Prostate gland (tissue), 2 donors: ENCODE data around the gene DMXL2. TPM values are rescaled to one million over a fixed set of nuclear protein-coding genes. Genes with fewer than 3 reads are reported as not detected.

Source experiments
- DNase-seq: peaks from one replicate; pipeline ENCODE4 v3.0.0-alpha.2; 2019; ENCODE audit warnings: low spot score
- H3K27ac ChIP-seq, 2 donors: fragments of 200-600 bp; sonication (generic); 2 replicates each; pipeline ENCODE4 v1.5.1; 2017 to 2019
- H3K27me3 ChIP-seq: fragments of 200-600 bp; sonication (generic); replicated peaks from 2 replicates; pipeline ENCODE4 v1.5.1; 2019; ENCODE audit not compliant: insufficient read depth
- H3K36me3 ChIP-seq, 2 donors: fragments of 200-600 bp; sonication (generic); 1 replicate in 1 of 2; 2 replicates in 1 of 2; pipeline versions ENCODE4 v1.5.1 to v1.8.1; 2017 to 2019
- H3K4me1 ChIP-seq: fragments of 200-600 bp; sonication (generic); replicated peaks from 2 replicates; pipeline ENCODE4 v1.5.1; 2019
- H3K4me3 ChIP-seq, 2 donors: fragments of 200-600 bp; sonication (generic); 2 replicates each; pipeline ENCODE4 v1.5.1; 2017 to 2019
- H3K9me3 ChIP-seq: fragments of 200-600 bp; sonication (generic); 2 replicates; pipeline ENCODE4 v1.5.1; 2017
- CTCF ChIP-seq, 4 experiments: fragments of 200-600 bp in 2 of 4; fragments of 450-650 bp in 2 of 4; sonication (generic) in 2 of 4; IDR thresholded peaks; 1 replicate in 3 of 4; 2 replicates in 1 of 4; pipeline ENCODE4 v1.5.1; 2016 to 2019; ENCODE audit warnings: antibody characterized with exemption in 4 of 4, mild to moderate bottlenecking in 2 of 4, moderate library complexity in 2 of 4
- POLR2A ChIP-seq: fragments of 450-650 bp; IDR thresholded peaks from one replicate; pipeline ENCODE4 v1.6.1; 2016; ENCODE audit warnings: antibody characterized with exemption, mild to moderate bottlenecking
- POLR2AphosphoS5 ChIP-seq: sonication (generic); formaldehyde crosslinking; IDR thresholded peaks from one replicate; pipeline ENCODE4 v1.6.1; 2017; ENCODE audit warnings: antibody characterized with exemption
- WGBS: methylation state at CpG from one replicate; pipeline ENCODE4 v1.1.5; 2018; 5-methylcytosine and 5-hydroxymethylcytosine counted together
- intact Hi-C: fragments of 100-400 bp; cut with DNase I; formaldehyde crosslinking; loops from one replicate; pipeline ENCODE4 v1.14.2; 2022
- total RNA-seq, 2 donors: library from RNA; depleted of rRNA; stranded (reverse); fragments of >200 nt; gene quantifications; one replicate each; pipeline ENCODE4 v1.1.0, GENCODE V29; 2016

The DMXL2 gene
- total RNA-seq: 10 to 100 TPM; 12.2 to 35.3 TPM

- H3K9me3 ChIP-seq: no peaks in the 10 kb centered on the region
- WGBS: 1% methylated on average over 73 of the region's 83 CpGs
- peak; percentile 62 for DNase-seq
Measured at GRCh38 chr15:51622604-51623370, at the start of gene DMXL2. Gene DMXL2 (minus strand): TSS chr15:51622771. CDS start chr15:51622545, 226 bp downstream.

GRCh38 chr15:51672155-51672687, 49.6 kb upstream of the DMXL2 start:
- no peak overlapping the region for H3K4me3 ChIP-seq
- no peaks in the 10 kb centered on the region for H3K4me1 ChIP-seq
- no peaks in the 10 kb centered on the region for H3K27me3 ChIP-seq
- no peaks in the 10 kb centered on the region for H3K36me3 ChIP-seq
- intact Hi-C loops: loop anchor here (10.0 kb wide), 1 partner anchor 57 kb away; no protein-coding TSS in a partner anchor
- TF ChIP-seq POLR2A (no peak), POLR2AphosphoS5 (no peak), CTCF (IDR thresholded peaks at IDR 0.05) (no peak)
- 22% methylated on average over 9 of the region's 9 CpGs for WGBS
- no peak for DNase-seq
- H3K27ac ChIP-seq: no peak overlapping the region
- H3K9me3 ChIP-seq: no peaks in the 10 kb centered on the region

More at GRCh38 chr15:51622604-51623370, at the start of gene DMXL2:
- H3K27ac ChIP-seq: peak within 1 kb of the TSS; percentile 75 to 79
- no peak for TF ChIP-seq CTCF (IDR thresholded peaks at IDR 0.05)
- TF ChIP-seq POLR2AphosphoS5: peak; percentile 48
- H3K4me1 ChIP-seq: no peaks in the 10 kb centered on the region
- peak within 1 kb of the TSS; percentile 70 to 73 for H3K4me3 ChIP-seq
- intact Hi-C loops: no loop called here
- no peaks in the 10 kb centered on the region for H3K36me3 ChIP-seq
- H3K27me3 ChIP-seq: no peaks in the 10 kb centered on the region

- no peak for DNase-seq
- H3K9me3 ChIP-seq: no peaks in the 10 kb centered on the region
- H3K27ac ChIP-seq: no peak overlapping the region
- H3K36me3 ChIP-seq: no peaks in the 10 kb centered on the region
- WGBS: 66% methylated on average over 2 of the region's 2 CpGs
- no peaks in the 10 kb centered on the region for H3K4me1 ChIP-seq
- H3K27me3 ChIP-seq: no peaks in the 10 kb centered on the region
- TF ChIP-seq CTCF (IDR thresholded peaks at IDR 0.05) (no peak), POLR2A (no peak), POLR2AphosphoS5 (no peak)
- H3K4me3 ChIP-seq: no peak overlapping the region
- intact Hi-C loops: no loop called here
Measured at GRCh38 chr15:51669381-51669780, 46.8 kb upstream of the DMXL2 start.

GRCh38 chr15:51668446-51668845, 45.9 kb upstream of the DMXL2 start:
- no peak for DNase-seq
- H3K9me3 ChIP-seq: no peaks in the 10 kb centered on the region
- H3K4me1 ChIP-seq: no peaks in the 10 kb centered on the region
- no peak overlapping the region for H3K4me3 ChIP-seq
- no peaks in the 10 kb centered on the region for H3K36me3 ChIP-seq
- TF ChIP-seq CTCF (IDR thresholded peaks at IDR 0.05) (no peak), POLR2AphosphoS5 (no peak), POLR2A (no peak)
- H3K27ac ChIP-seq: no peak overlapping the region
- intact Hi-C loops: no loop called here
- WGBS: 77% methylated on average over 5 of the region's 5 CpGs
- H3K27me3 ChIP-seq: no peaks in the 10 kb centered on the region

GRCh38 chr15:51667478-51667877, 44.9 kb upstream of the DMXL2 start:
- no peak overlapping the region for H3K4me3 ChIP-seq
- no peak for TF ChIP-seq POLR2A
- TF ChIP-seq CTCF (IDR thresholded peaks at IDR 0.05): no peak
- TF ChIP-seq POLR2AphosphoS5: no peak
- 42% methylated on average over 6 of the region's 6 CpGs for WGBS
- intact Hi-C loops: no loop called here
- H3K27ac ChIP-seq: no peak overlapping the region
- no peaks in the 10 kb centered on the region for H3K27me3 ChIP-seq
- no peaks in the 10 kb centered on the region for H3K9me3 ChIP-seq
- no peak for DNase-seq
- H3K36me3 ChIP-seq: no peaks in the 10 kb centered on the region
- no peaks in the 10 kb centered on the region for H3K4me1 ChIP-seq
